GM23338 (cell line): ENCODE results near the gene DDX39A.

Experiments
- CTCF ChIP-seq, 2 experiments: fragments of 200-600 bp in 1 of 2; sonication (generic) in 1 of 2; conservative IDR thresholded peaks; 2 replicates each; pipeline versions ENCODE4 v1.5.1 to v1.6.1; 2016 to 2017; ENCODE audit warnings: antibody characterized with exemption in 2 of 2, low read depth in 2 of 2, mild to moderate bottlenecking in 2 of 2, moderate library complexity in 1 of 2
- EZH2 ChIP-seq: fragments of 200-600 bp; sonication (generic); IDR thresholded peaks from one replicate; pipeline ENCODE4 v1.8.0; 2017; ENCODE audit warnings: antibody characterized with exemption, mild to moderate bottlenecking, low read depth; ENCODE audit not compliant: unreplicated experiment
- POLR2AphosphoS5 ChIP-seq: IDR thresholded peaks from 2 replicates; pipeline ENCODE4 v1.6.1; 2016; ENCODE audit warnings: antibody characterized with exemption, low read depth
- REST ChIP-seq: IDR thresholded peaks from one replicate; pipeline ENCODE4 v1.6.1; 2018; ENCODE audit warnings: antibody characterized with exemption; ENCODE audit not compliant: unreplicated experiment

GRCh38 chr19:14433554-14434501 is 14.7 kb upstream of the DDX39A start:
- TF ChIP-seq CTCF (conservative IDR thresholded peaks at IDR 0.05; ENCODE audit: low read depth in 2 of 2), result no peak
- TF ChIP-seq REST, result no peak
- TF ChIP-seq EZH2, result no peak
- TF ChIP-seq POLR2AphosphoS5, result no peak
